CD4-positive, alpha-beta T cell treated with Interleukin-21 for 1 hour (primary cell): ENCODE measurements around the gene TMEM250.
A peak's percentile ranks its signal among the peaks of the same experiment; 100 is the strongest.

Source experiments
- DNase-seq: peaks from one replicate; pipeline ENCODE4 v3.0.0-alpha.2; 2020

TMEM250 gene

GRCh38 chr9:136093995-136094881 lies 24.4 kb downstream of the TMEM250 start:
- DNase-seq, result peak; percentile 55

- no peak for DNase-seq
These were observed 25.2 kb downstream of the TMEM250 start for GRCh38 chr9:136093346-136093986.

- no peak for DNase-seq
These were observed 25.9 kb downstream of the TMEM250 start for GRCh38 chr9:136092741-136093140.

- no peak for DNase-seq
These were observed 26.4 kb downstream of the TMEM250 start for GRCh38 chr9:136092353-136092650.

GRCh38 chr9:136091582-136092352 lies 26.9 kb downstream of the TMEM250 start:
- no peak for DNase-seq

- DNase-seq, result no peak
These were observed 27.7 kb downstream of the TMEM250 start for GRCh38 chr9:136090768-136091581.

- no peak for DNase-seq
These were observed 28.5 kb downstream of the TMEM250 start for GRCh38 chr9:136090056-136090735.

GRCh38 chr9:136089697-136090045 lies 29.0 kb downstream of the TMEM250 start:
- DNase-seq, result peak; percentile 60

- no peak for DNase-seq
These were observed 29.6 kb downstream of the TMEM250 start for GRCh38 chr9:136088939-136089696.

- no peak for DNase-seq
These were observed 30.2 kb downstream of the TMEM250 start for GRCh38 chr9:136088481-136088938.

GRCh38 chr9:136087741-136088480 lies 30.8 kb downstream of the TMEM250 start:
- no peak for DNase-seq

GRCh38 chr9:136086951-136087740 lies 31.5 kb downstream of the TMEM250 start:
- no peak for DNase-seq

- no peak for DNase-seq
These were observed 32.3 kb downstream of the TMEM250 start for GRCh38 chr9:136086213-136086881.

- DNase-seq, result no peak
These were observed 32.9 kb downstream of the TMEM250 start for GRCh38 chr9:136085815-136086212.

- DNase-seq, result no peak
These were observed 34.4 kb downstream of the TMEM250 start for GRCh38 chr9:136084063-136084944.

GRCh38 chr9:136083558-136084062 lies 35.1 kb downstream of the TMEM250 start:
- no peak for DNase-seq

GRCh38 chr9:136082496-136083361 lies 35.9 kb downstream of the TMEM250 start:
- no peak for DNase-seq
